Measurements from ENCODE around the gene KRT16. TPM values are rescaled to one million over a fixed set of nuclear protein-coding genes. Genes with fewer than 3 reads are reported as not detected.
"Not testable (repeated sequence)": the region's sequence is repeated elsewhere in the genome, so short reads cannot be mapped to it uniquely, and the experiment has no call there.

Gene KRT16
- polyA plus RNA-seq (2012; ENCODE audit: insufficient read depth, insufficient read length, low read depth) = not detected

GRCh38 chr17:41612376-41613160 is at the start of gene KRT16:
Gene KRT16 (minus strand): TSS chr17:41612767. CDS start chr17:41612688, 79 bp downstream.
- not testable (repeated sequence) for DNase-seq; H3K27me3 ChIP-seq; H3K36me3 ChIP-seq; H3K4me1 ChIP-seq; H3K4me3 ChIP-seq (ENCODE audit: low read depth, low read length); H3K9me3 ChIP-seq

GRCh38 chr17:41660221-41660711 is 47.7 kb upstream of the KRT16 start:
- Histone ChIP-seq H3K4me1 (peaks cover 5% of the 10 kb centered on the region; the same call in 1 of the 2 replicates), H3K36me3 (no peaks in the 10 kb centered on the region), H3K27me3 (no peaks in the 10 kb centered on the region), H3K9me3 (no peaks in the 10 kb centered on the region), H3K4me3 (ENCODE audit: low read depth, low read length) (no peak overlapping the region)
- no peak for DNase-seq
- TF ChIP-seq CTCF (IDR thresholded peaks at IDR 0.05; ENCODE audit: low read depth, low read length) = no peak

GRCh38 chr17:41659427-41660212 is 47.1 kb upstream of the KRT16 start:
- no peak for TF ChIP-seq CTCF (IDR thresholded peaks at IDR 0.05; ENCODE audit: low read depth, low read length)
- H3K9me3 ChIP-seq = no peaks in the 10 kb centered on the region
- no peaks in the 10 kb centered on the region for H3K36me3 ChIP-seq
- no peak for DNase-seq
- H3K4me1 ChIP-seq = peaks cover 5% of the 10 kb centered on the region; the same call in 1 of the 2 replicates
- H3K4me3 ChIP-seq (ENCODE audit: low read depth, low read length) = no peak overlapping the region
- H3K27me3 ChIP-seq = no peaks in the 10 kb centered on the region

- H3K36me3 ChIP-seq = no peaks in the 10 kb centered on the region
- TF ChIP-seq CTCF (IDR thresholded peaks at IDR 0.05; ENCODE audit: low read depth, low read length) = no peak
- no peaks in the 10 kb centered on the region for H3K9me3 ChIP-seq
- no peaks in the 10 kb centered on the region; the same call in 1 of the 2 replicates for H3K4me1 ChIP-seq
- no peak for DNase-seq
- no peaks in the 10 kb centered on the region for H3K27me3 ChIP-seq
- no peak overlapping the region for H3K4me3 ChIP-seq (ENCODE audit: low read depth, low read length)
Measured at GRCh38 chr17:41658846-41659245, 46.3 kb upstream of the KRT16 start.

- H3K4me1 ChIP-seq = no peaks in the 10 kb centered on the region
- H3K27me3 ChIP-seq = no peaks in the 10 kb centered on the region
- H3K36me3 ChIP-seq = no peaks in the 10 kb centered on the region
- H3K9me3 ChIP-seq = no peaks in the 10 kb centered on the region
- no peak overlapping the region for H3K4me3 ChIP-seq (ENCODE audit: low read depth, low read length)
- DNase-seq = no peak
- TF ChIP-seq CTCF (IDR thresholded peaks at IDR 0.05; ENCODE audit: low read depth, low read length) = no peak
Measured at GRCh38 chr17:41657936-41658335, 45.4 kb upstream of the KRT16 start.

GRCh38 chr17:41657176-41657754 is 44.7 kb upstream of the KRT16 start:
- DNase-seq = no peak
- H3K9me3 ChIP-seq = no peaks in the 10 kb centered on the region
- TF ChIP-seq CTCF (IDR thresholded peaks at IDR 0.05; ENCODE audit: low read depth, low read length) = no peak
- H3K4me3 ChIP-seq (ENCODE audit: low read depth, low read length) = no peak overlapping the region
- no peaks in the 10 kb centered on the region for H3K27me3 ChIP-seq
- no peaks in the 10 kb centered on the region for H3K36me3 ChIP-seq
- H3K4me1 ChIP-seq = no peaks in the 10 kb centered on the region
